ENCODE measurements around the gene WDR77.

DNA sequence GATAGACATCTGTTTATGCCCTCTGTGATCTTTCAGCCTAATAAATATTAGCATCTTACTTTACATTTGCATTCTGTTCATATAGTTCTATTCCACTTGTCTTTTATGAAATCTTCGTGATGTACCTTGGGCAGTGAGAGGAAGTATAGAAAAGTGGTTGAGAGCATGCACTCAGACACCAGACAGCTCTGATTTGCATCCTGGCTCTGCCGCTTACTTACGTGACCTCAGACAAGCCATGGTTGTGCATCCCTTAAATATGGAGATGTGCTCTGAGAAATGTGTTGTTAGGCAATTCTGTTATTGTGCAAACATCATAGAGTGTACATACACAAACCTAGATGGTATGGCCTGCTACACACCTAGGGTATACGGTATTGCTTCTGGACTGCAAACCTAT is 44.5 kb downstream of the WDR77 start:
- TF ChIP-seq EZH2 (IDR thresholded peaks at IDR 0.05; ENCODE audit: borderline replicate concordance) (no peak), EZH2phosphoT487 (IDR thresholded peaks at IDR 0.05; ENCODE audit: low read depth, severe bottlenecking, unreplicated experiment) (no peak)
- TF ChIP-seq, protein P1, sequence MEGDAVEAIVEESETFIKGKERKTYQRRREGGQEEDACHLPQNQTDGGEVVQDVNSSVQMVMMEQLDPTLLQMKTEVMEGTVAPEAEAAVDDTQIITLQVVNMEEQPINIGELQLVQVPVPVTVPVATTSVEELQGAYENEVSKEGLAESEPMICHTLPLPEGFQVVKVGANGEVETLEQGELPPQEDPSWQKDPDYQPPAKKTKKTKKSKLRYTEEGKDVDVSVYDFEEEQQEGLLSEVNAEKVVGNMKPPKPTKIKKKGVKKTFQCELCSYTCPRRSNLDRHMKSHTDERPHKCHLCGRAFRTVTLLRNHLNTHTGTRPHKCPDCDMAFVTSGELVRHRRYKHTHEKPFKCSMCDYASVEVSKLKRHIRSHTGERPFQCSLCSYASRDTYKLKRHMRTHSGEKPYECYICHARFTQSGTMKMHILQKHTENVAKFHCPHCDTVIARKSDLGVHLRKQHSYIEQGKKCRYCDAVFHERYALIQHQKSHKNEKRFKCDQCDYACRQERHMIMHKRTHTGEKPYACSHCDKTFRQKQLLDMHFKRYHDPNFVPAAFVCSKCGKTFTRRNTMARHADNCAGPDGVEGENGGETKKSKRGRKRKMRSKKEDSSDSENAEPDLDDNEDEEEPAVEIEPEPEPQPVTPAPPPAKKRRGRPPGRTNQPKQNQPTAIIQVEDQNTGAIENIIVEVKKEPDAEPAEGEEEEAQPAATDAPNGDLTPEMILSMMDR (IDR thresholded peaks at IDR 0.05; ENCODE audit: poor library complexity), result no peak
